HFF-Myc (cell line): Measurements from ENCODE around the gene OPRL1.

ENCODE experiments used
- DNase-seq: peaks from one replicate; pipeline ENCODE4 v3.0.0-alpha.2; 2011; ENCODE audit warnings: low read depth; ENCODE audit errors: extremely low read depth
- H3K4me3 ChIP-seq: replicated peaks from 2 replicates; pipeline ENCODE4 v1.5.1; 2011; ENCODE audit warnings: low read depth, mild to moderate bottlenecking, control low read depth, low read length
- CTCF ChIP-seq: IDR thresholded peaks from 2 replicates; pipeline ENCODE4 v1.5.1; 2012; ENCODE audit warnings: mild to moderate bottlenecking, low read depth, low read length, control low read depth; ENCODE audit errors: missing control alignments

The OPRL1 gene

GRCh38 chr20:64137598-64138031 lies 57.7 kb downstream of the OPRL1 start:
- no peak for TF ChIP-seq CTCF
- DNase-seq = no peak

GRCh38 chr20:64138276-64138815 lies 58.5 kb downstream of the OPRL1 start:
- DNase-seq = no peak

More at GRCh38 chr20:64137598-64138031, 57.7 kb downstream of the OPRL1 start:
- no peak overlapping the region for H3K4me3 ChIP-seq

GRCh38 chr20:64139199-64140060 lies 59.5 kb downstream of the OPRL1 start:
- no peak overlapping the region for H3K4me3 ChIP-seq
- TF ChIP-seq CTCF = no peak
- DNase-seq = no peak

More at GRCh38 chr20:64138276-64138815, 58.5 kb downstream of the OPRL1 start:
- H3K4me3 ChIP-seq = no peak overlapping the region
- no peak for TF ChIP-seq CTCF

GRCh38 chr20:64140061-64140931 lies 60.4 kb downstream of the OPRL1 start:
- no peak for DNase-seq
- TF ChIP-seq CTCF = no peak
- H3K4me3 ChIP-seq = no peak overlapping the region

- DNase-seq = no peak
- H3K4me3 ChIP-seq = no peak overlapping the region
- TF ChIP-seq CTCF = no peak
These were observed 61.1 kb downstream of the OPRL1 start for GRCh38 chr20:64140956-64141355.

GRCh38 chr20:64142590-64142989 lies 62.7 kb downstream of the OPRL1 start:
- no peak for DNase-seq

More at GRCh38 chr20:64142590-64142989, 62.7 kb downstream of the OPRL1 start:
- no peak overlapping the region for H3K4me3 ChIP-seq
- TF ChIP-seq CTCF = no peak
